ENCODE results near the gene CAND2. TPM values are rescaled to one million over a fixed set of nuclear protein-coding genes. Genes with fewer than 3 reads are reported as not detected.

CAND2 gene
- total and polyA plus RNA-seq, 4 donors: 2.6 to 24.4 (median 14.5) TPM

DNA sequence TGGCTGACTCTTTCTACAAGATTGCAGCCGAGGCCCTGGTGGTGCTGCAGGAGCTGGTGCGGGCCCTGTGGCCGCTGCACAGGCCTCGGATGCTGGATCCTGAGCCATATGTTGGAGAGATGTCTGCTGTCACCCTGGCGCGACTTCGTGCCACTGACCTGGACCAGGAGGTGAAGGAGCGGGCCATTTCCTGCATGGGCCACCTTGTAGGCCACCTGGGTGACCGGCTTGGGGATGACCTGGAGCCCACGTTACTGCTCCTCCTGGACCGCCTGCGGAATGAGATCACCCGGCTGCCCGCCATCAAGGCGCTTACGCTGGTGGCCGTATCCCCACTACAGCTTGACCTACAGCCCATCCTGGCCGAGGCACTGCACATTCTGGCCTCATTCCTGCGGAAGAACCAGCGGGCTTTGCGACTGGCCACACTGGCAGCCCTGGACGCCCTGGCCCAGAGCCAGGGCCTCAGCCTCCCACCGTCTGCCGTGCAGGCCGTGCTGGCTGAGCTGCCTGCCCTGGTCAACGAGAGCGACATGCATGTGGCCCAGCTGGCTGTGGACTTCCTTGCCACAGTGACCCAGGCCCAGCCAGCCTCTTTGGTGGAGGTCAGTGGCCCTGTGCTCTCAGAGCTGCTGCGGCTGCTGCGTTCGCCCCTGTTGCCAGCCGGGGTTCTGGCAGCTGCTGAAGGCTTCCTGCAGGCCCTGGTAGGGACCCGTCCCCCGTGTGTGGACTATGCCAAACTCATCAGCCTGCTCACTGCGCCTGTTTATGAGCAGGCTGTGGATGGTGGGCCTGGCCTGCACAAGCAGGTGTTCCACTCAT, 20.3 kb downstream of the CAND2 start:
- H3K4me1 ChIP-seq (ENCODE audit: control insufficient read depth in 1 of 2, insufficient read depth in 2 of 2, low read length in 2 of 2): no peaks in the 10 kb centered on the region
- ATAC-seq (ENCODE audit: low FRiP score) (no peak), DNase-seq (no peak)
- intact Hi-C loops (cut with DNase I): no loop called here
- H3K36me3 ChIP-seq (ENCODE audit: control insufficient read depth in 1 of 2, insufficient read depth in 2 of 2, low read length in 1 of 2): peaks cover 0 to 10% of the 10 kb centered on the region in 2 donors
- no peaks in the 10 kb centered on the region for H3K27me3 ChIP-seq (ENCODE audit: control insufficient read depth in 1 of 2, insufficient read depth in 2 of 2, low read length in 1 of 2)
- no peak overlapping the region for H3K4me3 ChIP-seq (ENCODE audit: low read length in 2 of 2)
- no peak overlapping the region for H3K27ac ChIP-seq (ENCODE audit: low read depth in 1 of 2, low read length in 2 of 2)
- 87% methylated on average over 32 to 34 of the region's 34 CpGs for WGBS, 2 donors
- H3K9me3 ChIP-seq (ENCODE audit: control insufficient read depth, low read length): no peaks in the 10 kb centered on the region

DNA sequence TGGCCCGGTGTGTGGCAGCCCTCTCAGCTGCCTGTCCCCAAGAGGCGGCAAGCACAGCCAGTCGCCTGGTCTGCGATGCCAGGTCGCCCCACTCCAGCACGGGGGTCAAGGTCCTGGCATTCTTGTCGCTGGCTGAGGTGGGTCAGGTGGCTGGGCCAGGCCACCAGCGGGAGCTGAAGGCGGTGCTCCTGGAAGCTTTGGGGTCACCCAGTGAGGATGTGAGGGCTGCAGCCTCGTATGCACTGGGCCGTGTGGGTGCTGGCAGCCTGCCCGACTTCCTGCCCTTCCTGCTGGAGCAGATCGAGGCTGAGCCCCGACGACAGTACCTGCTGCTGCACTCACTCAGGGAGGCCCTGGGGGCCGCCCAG, 20.8 kb downstream of the CAND2 start:
- no peak overlapping the region for H3K27ac ChIP-seq (ENCODE audit: low read depth in 1 of 2, low read length in 2 of 2)
- H3K36me3 ChIP-seq (ENCODE audit: control insufficient read depth in 1 of 2, insufficient read depth in 2 of 2, low read length in 1 of 2): peaks cover 0 to 10% of the 10 kb centered on the region in 2 donors
- H3K9me3 ChIP-seq (ENCODE audit: control insufficient read depth, low read length): no peaks in the 10 kb centered on the region
- H3K27me3 ChIP-seq (ENCODE audit: control insufficient read depth in 1 of 2, insufficient read depth in 2 of 2, low read length in 1 of 2): no peaks in the 10 kb centered on the region
- H3K4me3 ChIP-seq (ENCODE audit: low read length in 2 of 2): no peak overlapping the region
- ATAC-seq (ENCODE audit: low FRiP score) (no peak), DNase-seq (no peak)
- intact Hi-C loops (cut with DNase I): no loop called here
- 67 to 71% methylated on average over 16 of the region's 16 CpGs for WGBS, 2 donors
- H3K4me1 ChIP-seq (ENCODE audit: control insufficient read depth in 1 of 2, insufficient read depth in 2 of 2, low read length in 2 of 2): no peaks in the 10 kb centered on the region

DNA sequence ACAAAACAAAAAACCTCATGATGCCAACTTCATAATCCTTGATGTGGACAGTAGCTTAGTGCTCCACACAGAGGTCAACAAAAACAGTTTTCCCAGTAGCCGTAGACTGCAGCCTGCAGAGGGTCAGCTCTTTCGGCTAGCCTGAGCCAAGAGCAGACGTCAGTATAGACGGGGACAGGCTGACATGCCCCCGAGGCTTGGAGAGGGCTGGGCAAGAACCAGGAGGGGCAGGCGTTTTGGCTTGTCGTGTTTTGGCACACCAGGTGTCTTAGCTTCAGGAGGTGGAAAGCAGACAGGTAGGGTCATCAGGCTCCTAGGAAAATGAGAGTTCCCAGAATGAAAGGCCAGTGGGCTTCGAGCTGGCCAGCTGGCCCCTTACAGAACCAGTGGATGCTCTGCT, 21.8 kb downstream of the CAND2 start:
- 80 to 83% methylated on average over 8 of the region's 8 CpGs for WGBS, 2 donors
- H3K4me1 ChIP-seq (ENCODE audit: control insufficient read depth in 1 of 2, insufficient read depth in 2 of 2, low read length in 2 of 2): no peaks in the 10 kb centered on the region
- DNase-seq (no peak), ATAC-seq (ENCODE audit: low FRiP score) (no peak)
- H3K36me3 ChIP-seq (ENCODE audit: control insufficient read depth in 1 of 2, insufficient read depth in 2 of 2, low read length in 1 of 2): peaks cover 0 to 12% of the 10 kb centered on the region in 2 donors
- H3K4me3 ChIP-seq (ENCODE audit: low read length in 2 of 2): no peak overlapping the region
- H3K9me3 ChIP-seq (ENCODE audit: control insufficient read depth, low read length): no peaks in the 10 kb centered on the region
- intact Hi-C loops (cut with DNase I): no loop called here
- no peaks in the 10 kb centered on the region for H3K27me3 ChIP-seq (ENCODE audit: control insufficient read depth in 1 of 2, insufficient read depth in 2 of 2, low read length in 1 of 2)
- no peak overlapping the region for H3K27ac ChIP-seq (ENCODE audit: low read depth in 1 of 2, low read length in 2 of 2)

DNA sequence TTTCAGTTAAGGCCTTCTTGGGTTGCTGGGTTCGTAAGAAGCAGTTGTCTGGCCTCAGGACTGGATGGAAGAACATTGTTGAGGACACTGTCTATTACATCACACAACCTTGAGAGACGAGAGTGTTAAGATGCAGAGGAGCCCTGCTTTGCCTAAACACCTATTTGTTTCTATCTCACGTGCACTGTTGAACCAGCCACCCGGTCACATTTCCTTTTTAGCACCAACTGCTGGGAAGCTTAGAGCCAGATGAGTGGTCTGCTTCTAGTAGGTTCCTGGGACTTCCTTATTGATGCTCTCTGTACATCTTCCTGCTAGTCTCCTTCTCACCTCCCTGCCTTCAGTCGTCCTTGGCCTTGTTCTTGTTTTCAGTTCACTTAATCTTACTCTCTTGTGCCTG, 22.3 kb downstream of the CAND2 start:
- Histone ChIP-seq H3K4me1 (ENCODE audit: control insufficient read depth in 1 of 2, insufficient read depth in 2 of 2, low read length in 2 of 2) (no peaks in the 10 kb centered on the region), H3K9me3 (ENCODE audit: control insufficient read depth, low read length) (no peaks in the 10 kb centered on the region), H3K27ac (ENCODE audit: low read depth in 1 of 2, low read length in 2 of 2) (no peak overlapping the region), H3K4me3 (ENCODE audit: low read length in 2 of 2) (no peak overlapping the region), H3K36me3 (ENCODE audit: control insufficient read depth in 1 of 2, insufficient read depth in 2 of 2, low read length in 1 of 2) (peaks cover 0 to 12% of the 10 kb centered on the region in 2 donors), H3K27me3 (ENCODE audit: control insufficient read depth in 1 of 2, insufficient read depth in 2 of 2, low read length in 1 of 2) (no peaks in the 10 kb centered on the region)
- DNase-seq (no peak), ATAC-seq (ENCODE audit: low FRiP score) (no peak)
- 73 to 78% methylated on average over 5 of the region's 5 CpGs for WGBS, 2 donors
- intact Hi-C loops (cut with DNase I): no loop called here

DNA sequence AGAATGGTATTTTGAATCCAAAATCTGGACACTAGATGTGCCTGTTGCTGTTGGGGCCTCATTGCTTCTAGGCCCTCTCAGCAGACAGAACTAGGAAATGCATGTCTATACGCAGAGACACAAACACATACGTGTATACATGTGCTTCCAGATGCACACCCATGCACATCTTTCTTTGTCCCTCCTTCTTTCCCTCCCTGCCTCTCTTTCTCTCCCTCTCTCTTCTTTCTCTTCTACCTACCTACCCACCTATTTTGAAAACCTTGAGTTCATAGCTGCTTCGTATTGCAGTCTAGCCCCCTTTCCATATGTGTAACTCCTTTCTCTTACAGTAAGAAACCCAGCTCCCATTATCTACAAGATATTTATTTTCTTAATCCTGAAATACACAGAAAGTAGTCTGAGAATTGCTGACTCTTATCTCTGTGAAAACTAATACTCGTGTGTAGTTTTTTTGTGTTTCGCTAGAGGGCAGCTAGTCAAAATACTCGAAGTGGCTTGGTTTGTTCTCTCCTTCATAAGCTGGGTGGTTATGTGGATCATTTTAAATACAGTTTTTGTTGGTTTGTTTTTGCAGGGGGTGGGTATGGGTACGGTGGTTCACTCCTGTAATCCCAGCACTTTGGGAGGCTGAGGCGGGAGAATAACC, 26.4 kb downstream of the CAND2 start:
- ATAC-seq (ENCODE audit: low FRiP score): no peak
- Histone ChIP-seq H3K9me3 (ENCODE audit: control insufficient read depth, low read length) (no peaks in the 10 kb centered on the region), H3K4me1 (ENCODE audit: control insufficient read depth in 1 of 2, insufficient read depth in 2 of 2, low read length in 2 of 2) (no peaks in the 10 kb centered on the region), H3K4me3 (ENCODE audit: low read length in 2 of 2) (no peak overlapping the region), H3K27me3 (ENCODE audit: control insufficient read depth in 1 of 2, insufficient read depth in 2 of 2, low read length in 1 of 2) (no peaks in the 10 kb centered on the region), H3K36me3 (ENCODE audit: control insufficient read depth in 1 of 2, insufficient read depth in 2 of 2, low read length in 1 of 2) (peaks cover 0 to 2% of the 10 kb centered on the region in 2 donors), H3K27ac (ENCODE audit: low read depth in 1 of 2, low read length in 2 of 2) (no peak overlapping the region)
- 44 to 46% methylated on average over 7 to 8 of the region's 8 CpGs for WGBS, 2 donors
- intact Hi-C loops (cut with DNase I): no loop called here
- DNase-seq: no peak

DNA sequence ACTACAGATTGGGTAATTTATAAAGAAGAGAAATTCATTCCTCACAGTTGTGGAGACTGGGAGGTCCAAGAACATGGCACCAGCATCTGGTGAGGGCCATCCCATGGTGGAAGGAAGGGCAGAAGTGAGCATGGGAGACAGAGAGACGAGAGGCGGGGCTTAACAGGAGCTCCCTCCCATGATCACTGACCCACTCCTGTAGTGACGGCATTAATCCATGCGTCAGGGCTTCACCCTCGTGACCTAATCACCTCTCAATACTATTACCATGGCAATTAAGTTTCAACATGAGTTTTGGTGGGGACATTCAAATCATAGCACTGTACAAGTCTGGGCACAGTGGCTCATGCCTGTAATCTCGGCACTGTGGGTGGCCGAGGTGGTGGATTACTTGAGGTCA, 27.8 kb downstream of the CAND2 start:
- DNase-seq: no peak
- no peaks in the 10 kb centered on the region for H3K9me3 ChIP-seq (ENCODE audit: control insufficient read depth, low read length)
- intact Hi-C loops (cut with DNase I): no loop called here
- no peak for ATAC-seq (ENCODE audit: low FRiP score)
- H3K4me3 ChIP-seq (ENCODE audit: low read length in 2 of 2): no peak overlapping the region
- H3K27ac ChIP-seq (ENCODE audit: low read depth in 1 of 2, low read length in 2 of 2): no peak overlapping the region
- 91 to 94% methylated on average over 7 of the region's 7 CpGs for WGBS, 2 donors
- H3K36me3 ChIP-seq (ENCODE audit: control insufficient read depth in 1 of 2, insufficient read depth in 2 of 2, low read length in 1 of 2): peaks cover 0 to 2% of the 10 kb centered on the region in 2 donors
- no peaks in the 10 kb centered on the region for H3K27me3 ChIP-seq (ENCODE audit: control insufficient read depth in 1 of 2, insufficient read depth in 2 of 2, low read length in 1 of 2)
- H3K4me1 ChIP-seq (ENCODE audit: control insufficient read depth in 1 of 2, insufficient read depth in 2 of 2, low read length in 2 of 2): no peaks in the 10 kb centered on the region

DNA sequence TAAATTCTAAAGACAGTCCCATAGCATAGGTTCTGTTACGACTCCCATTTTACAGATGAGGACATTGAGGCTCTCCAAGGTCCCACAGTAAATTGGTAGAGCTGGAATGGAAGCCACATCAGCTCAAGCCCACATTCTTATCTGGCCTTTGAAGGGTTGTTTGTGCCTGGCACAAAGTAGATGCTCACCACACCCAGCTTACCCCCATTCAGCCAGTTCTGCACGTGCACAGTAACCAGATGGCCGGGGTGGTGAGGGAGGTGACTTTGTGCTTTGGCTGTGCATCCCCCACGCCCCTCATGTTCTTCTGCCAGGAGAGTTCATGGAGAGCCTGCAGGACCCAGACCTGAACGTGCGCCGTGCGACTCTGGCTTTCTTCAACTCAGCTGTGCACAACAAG, 28.7 kb downstream of the CAND2 start:
- WGBS, 2 donors: 86% methylated on average over 8 of the region's 8 CpGs
- ATAC-seq (ENCODE audit: low FRiP score): no peak
- intact Hi-C loops (cut with DNase I): no loop called here
- Histone ChIP-seq H3K27ac (ENCODE audit: low read depth in 1 of 2, low read length in 2 of 2) (no peak overlapping the region), H3K27me3 (ENCODE audit: control insufficient read depth in 1 of 2, insufficient read depth in 2 of 2, low read length in 1 of 2) (no peaks in the 10 kb centered on the region), H3K4me1 (ENCODE audit: control insufficient read depth in 1 of 2, insufficient read depth in 2 of 2, low read length in 2 of 2) (no peaks in the 10 kb centered on the region), H3K9me3 (ENCODE audit: control insufficient read depth, low read length) (no peaks in the 10 kb centered on the region), H3K4me3 (ENCODE audit: low read length in 2 of 2) (no peak overlapping the region), H3K36me3 (ENCODE audit: control insufficient read depth in 1 of 2, insufficient read depth in 2 of 2, low read length in 1 of 2) (peaks cover 0 to 2% of the 10 kb centered on the region in 2 donors)
- no peak for DNase-seq

DNA sequence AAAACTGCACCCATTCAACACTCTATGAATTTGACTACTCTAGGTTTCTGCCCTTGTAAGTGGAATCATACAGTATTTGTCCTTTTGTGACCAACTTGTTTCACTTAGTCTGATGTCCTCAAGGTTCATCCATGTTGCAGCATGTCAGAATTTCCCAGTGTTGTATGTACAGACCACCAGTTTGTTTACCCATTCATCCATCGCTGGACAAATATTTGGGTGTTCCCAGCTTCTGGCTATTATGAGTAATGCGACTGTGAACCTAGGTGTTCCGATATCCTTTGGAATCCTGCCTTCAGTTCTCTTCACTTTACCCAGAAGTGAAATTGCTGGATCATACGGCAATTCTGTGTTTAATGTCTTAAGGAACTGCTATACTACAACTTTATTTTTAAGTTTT, 32.3 kb downstream of the CAND2 start:
- intact Hi-C loops (cut with DNase I): no loop called here
- Histone ChIP-seq H3K4me3 (ENCODE audit: low read length in 2 of 2) (no peak overlapping the region), H3K27ac (ENCODE audit: low read depth in 1 of 2, low read length in 2 of 2) (no peak overlapping the region), H3K9me3 (ENCODE audit: control insufficient read depth, low read length) (no peaks in the 10 kb centered on the region), H3K36me3 (ENCODE audit: control insufficient read depth in 1 of 2, insufficient read depth in 2 of 2, low read length in 1 of 2) (peaks cover 2 to 5% of the 10 kb centered on the region in 2 donors), H3K4me1 (ENCODE audit: control insufficient read depth in 1 of 2, insufficient read depth in 2 of 2, low read length in 2 of 2) (no peaks in the 10 kb centered on the region), H3K27me3 (ENCODE audit: control insufficient read depth in 1 of 2, insufficient read depth in 2 of 2, low read length in 1 of 2) (no peaks in the 10 kb centered on the region)
- ATAC-seq (ENCODE audit: low FRiP score): no peak
- DNase-seq: no peak
- WGBS, 2 donors: 87 to 92% methylated on average over 4 of the region's 4 CpGs

DNA sequence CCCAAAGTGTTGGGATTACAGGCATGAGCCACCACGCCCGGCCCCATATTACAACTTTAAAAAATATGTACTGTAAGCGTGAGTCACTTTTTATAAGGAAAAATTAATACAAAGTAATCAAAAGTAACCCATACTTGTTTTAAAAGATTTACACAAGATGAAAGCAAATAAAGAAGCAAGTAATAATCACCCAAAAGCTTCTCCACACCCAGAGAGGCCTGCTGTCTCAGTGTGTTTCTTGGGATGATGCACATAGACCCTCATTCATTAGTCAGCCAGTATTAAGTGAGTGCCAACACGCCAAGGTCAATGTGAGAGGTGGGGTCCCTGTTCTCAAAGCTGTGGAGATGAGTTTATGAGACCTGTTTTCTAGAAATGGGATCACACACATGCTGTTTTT, 32.9 kb downstream of the CAND2 start:
- no peaks in the 10 kb centered on the region for H3K9me3 ChIP-seq (ENCODE audit: control insufficient read depth, low read length)
- intact Hi-C loops (cut with DNase I): no loop called here
- WGBS, 2 donors: 87 to 88% methylated on average over 4 of the region's 4 CpGs
- H3K27me3 ChIP-seq (ENCODE audit: control insufficient read depth in 1 of 2, insufficient read depth in 2 of 2, low read length in 1 of 2): no peaks in the 10 kb centered on the region
- ATAC-seq (ENCODE audit: low FRiP score) (no peak), DNase-seq (no peak)
- no peak overlapping the region for H3K27ac ChIP-seq (ENCODE audit: low read depth in 1 of 2, low read length in 2 of 2)
- no peaks in the 10 kb centered on the region for H3K4me1 ChIP-seq (ENCODE audit: control insufficient read depth in 1 of 2, insufficient read depth in 2 of 2, low read length in 2 of 2)
- no peak overlapping the region for H3K4me3 ChIP-seq (ENCODE audit: low read length in 2 of 2)
- H3K36me3 ChIP-seq (ENCODE audit: control insufficient read depth in 1 of 2, insufficient read depth in 2 of 2, low read length in 1 of 2): peaks cover 5% of the 10 kb centered on the region in 2 donors

Data from aorta (tissue), 5 donors.